ENCODE data around the gene TNFRSF21.
"Not testable (repeated sequence)": the region's sequence is repeated elsewhere in the genome, so short reads cannot be mapped to it uniquely, and the experiment has no call there.

TNFRSF21 gene

DNA sequence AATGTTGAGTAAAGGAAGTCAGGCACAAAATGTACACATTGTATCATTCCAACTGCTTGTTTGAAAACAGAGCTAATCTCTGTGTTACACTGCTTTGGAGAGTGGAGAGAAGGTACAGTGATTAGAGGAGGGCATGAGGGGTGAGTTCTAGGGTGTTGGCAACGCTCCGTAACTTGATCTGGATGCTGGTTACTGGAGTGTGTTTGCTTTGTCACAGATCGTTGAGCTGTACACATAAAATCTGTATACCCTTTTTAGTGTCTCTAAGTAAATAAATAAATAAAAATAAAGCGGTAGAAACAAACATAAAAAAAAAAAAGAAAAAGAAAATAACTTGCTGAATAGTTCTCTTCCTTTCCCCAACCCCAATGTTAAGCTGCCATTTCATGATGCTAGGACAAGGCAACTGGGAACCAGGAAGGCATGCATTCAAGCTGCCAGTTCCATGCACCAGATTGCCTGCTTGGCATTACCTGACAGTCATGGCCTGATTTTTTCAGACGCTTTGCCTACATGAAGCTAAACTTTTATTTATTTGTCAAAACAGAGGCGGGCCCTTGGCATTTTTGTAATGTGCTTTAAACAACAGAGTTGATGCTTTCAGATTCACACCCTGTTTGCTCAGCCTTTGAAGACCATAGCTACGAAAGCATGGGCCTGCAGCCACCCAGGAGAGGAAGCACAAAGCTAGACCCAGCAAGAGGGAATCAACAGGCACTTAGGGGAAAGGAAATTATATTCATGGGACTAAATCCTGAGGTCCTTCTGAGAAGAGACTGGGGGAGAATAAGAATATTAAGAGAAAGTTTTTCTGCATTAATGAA lies 21.2 kb downstream of the TNFRSF21 start:
- no peak for DNase-seq (ENCODE audit: low read depth)

DNA sequence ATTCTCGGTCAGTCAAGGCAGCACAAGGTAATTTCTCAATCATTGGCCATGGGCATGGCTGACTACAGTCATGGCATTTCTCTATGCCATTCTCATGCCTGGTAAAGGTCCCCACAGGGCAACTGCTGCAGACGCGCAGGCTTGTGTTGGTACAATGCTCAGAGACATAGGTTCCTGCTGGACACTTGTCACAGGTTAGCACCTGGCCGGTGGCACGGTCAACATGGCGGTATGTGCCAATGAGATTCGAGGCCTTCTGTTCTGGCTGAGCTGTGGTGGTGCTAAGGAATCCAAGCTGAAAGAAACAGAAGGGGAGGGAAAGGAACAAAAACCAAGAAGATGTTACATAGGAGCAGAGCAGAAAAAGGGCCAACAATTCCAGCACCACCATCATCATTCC lies 23.4 kb downstream of the TNFRSF21 start:
- DNase-seq (ENCODE audit: low read depth) = no peak

DNA sequence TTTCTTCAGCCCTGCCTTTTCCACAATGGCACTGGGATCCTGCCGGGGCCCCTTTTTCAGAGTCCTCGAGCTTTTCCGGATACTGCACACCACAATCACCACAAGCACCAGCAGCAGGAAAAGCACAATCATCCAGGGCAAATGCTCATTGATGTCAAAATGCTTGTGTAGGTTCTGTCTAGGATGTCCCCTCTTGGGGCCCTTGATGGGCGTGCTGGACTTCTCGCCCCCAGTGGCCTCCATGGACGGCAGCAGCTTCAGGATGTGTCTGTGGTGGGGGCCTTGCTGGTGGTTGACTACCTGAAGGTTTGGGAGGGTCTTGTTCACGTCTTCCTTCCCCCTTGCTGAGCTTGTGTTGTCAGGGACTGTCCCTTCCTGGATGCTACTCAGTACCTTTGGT lies 25.7 kb downstream of the TNFRSF21 start:
- no peak for DNase-seq (ENCODE audit: low read depth)

DNA sequence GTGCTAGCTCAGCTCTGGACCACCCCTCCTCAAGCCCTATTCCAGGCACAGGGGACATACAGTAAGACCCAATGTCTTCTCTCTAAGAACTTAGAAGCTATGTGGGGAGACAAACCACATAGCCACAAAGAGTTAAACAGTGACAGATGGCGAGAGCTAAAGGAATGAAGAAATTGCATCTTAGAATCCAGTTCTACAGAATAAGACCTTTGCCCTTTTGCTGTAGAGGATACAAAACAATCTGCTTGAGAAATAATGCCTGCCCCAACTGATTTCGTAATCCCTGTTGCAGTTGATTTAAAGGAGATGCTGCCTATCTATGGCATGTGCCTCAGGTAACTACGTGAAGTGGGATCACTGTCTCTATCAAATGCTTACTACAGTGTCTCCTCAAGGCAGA lies 31.2 kb downstream of the TNFRSF21 start:
- peak; percentile 74 for DNase-seq (ENCODE audit: low read depth)

DNA sequence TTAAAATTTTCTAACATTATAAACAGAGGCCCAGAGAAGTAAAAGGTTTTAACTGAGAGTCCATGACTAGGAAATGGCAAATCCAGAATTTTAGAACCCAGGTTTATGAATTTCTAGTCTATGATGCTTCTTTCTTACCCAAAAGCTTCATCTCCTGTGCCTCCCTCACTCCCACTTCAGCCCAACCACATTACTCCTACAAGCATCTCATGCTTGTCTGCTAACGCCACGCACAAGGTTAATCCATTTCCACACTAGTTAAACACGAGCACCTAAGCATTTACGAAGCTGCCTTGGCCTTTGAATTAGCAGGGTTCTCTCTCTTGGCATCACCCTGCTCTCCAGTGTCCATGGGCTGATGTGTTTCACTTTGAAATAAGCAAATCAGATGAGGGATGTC lies 32.0 kb downstream of the TNFRSF21 start:
- no peak for DNase-seq (ENCODE audit: low read depth)

DNA sequence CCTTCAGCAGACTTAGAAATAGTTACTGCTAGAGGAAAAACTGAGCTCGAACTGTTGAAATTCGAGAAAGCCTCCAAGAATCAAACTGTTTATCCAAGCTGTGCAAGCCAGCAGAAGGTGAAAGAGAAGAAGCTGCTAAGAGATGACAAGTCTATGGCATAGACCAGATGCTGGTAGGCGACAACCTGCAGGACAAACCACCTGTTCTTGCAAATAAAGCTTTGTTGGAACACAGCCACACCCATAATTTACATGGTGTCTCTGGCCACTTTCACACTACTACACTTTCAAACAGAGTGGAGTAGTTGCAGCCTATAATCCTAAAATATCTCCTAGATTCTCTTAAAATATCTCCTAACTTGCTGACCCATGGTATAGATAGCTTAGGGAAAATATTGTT lies 33.3 kb downstream of the TNFRSF21 start:
- no peak for DNase-seq (ENCODE audit: low read depth)

DNA sequence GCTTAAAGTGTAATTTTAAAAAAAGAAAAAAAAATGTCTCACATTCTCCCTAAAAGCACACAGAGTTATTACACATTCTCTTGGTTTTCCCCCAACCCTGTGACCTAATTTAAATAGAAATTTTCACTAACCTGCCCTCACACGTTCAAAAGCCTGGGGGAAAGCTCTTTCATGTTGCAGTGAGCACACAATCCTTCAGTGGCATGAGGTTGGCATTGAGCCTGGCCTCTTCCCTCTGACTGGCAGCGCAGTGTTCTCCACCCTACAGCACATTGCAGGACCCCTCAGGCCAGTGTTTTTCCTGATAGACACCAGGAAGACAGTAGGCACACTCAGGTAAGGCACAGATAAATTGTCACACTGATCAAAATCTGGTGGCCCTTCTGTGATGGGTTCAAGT lies 34.1 kb downstream of the TNFRSF21 start:
- DNase-seq (ENCODE audit: low read depth) = no peak

DNA sequence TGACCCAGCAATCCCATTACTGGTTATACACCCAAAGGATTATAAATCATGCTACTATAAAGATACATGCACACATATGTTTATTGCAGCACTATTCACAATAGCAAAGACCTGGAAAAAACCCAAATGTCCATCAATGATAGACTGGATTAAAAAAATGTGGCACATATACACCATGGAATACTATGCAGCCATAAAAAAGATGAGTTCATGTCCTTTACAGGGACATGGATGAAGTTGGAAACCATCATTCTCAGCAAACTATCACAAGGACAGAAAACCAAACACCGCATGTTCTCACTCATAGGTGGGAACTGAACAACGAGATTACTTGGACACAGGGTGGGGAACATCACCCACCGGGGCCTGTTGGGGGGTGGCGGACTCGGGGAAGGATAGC lies 34.6 kb downstream of the TNFRSF21 start:
- not testable (repeated sequence) for DNase-seq (ENCODE audit: low read depth)

DNA sequence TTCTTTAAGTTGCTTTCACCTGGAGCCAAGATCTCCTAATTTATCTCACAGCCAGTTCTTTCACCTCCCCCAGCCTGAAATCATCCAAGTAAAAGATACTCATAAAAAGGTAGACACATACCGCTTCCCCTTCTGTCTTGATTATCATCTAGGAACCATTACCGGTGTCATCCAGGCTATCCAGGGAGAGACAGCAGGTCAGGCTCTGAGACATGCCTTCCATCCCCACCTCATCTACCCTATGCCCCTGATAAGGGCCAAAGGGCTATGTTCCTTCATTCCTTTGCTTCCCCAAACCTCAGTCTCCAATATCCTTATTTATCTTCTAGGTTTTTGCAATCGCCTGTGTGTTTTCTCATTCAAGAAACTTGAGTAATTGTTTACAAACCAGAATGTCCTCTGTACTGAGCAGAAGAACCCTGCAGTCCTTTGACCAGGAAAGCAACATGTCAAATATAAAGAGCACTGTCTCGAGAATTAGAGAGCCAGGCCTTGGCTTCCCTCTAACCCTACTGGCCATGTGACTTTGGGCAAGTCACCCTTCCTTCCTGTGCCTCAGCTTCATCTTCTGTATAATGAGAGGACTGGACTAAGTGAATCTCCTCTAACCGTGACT lies 41.0 kb downstream of the TNFRSF21 start:
- no peak for DNase-seq (ENCODE audit: low read depth)

DNA sequence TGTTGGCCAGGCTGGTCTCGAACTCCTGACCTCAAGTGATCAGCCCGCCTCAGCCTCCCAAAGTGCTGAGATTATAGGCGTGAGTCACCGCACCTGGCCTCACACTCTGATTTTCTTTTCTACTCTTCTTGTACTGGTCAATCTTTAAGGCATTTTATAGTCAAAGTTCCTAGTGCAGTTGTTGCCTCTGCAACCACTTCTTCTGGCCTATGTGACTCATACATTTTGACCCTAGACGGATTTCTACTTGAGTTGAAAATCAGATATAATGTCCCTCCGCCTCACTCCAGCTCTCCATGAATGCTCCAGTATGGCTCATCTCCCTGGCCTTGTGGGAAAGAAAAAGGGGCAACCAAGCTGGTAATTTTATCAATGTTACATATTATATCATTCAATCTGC lies 42.4 kb downstream of the TNFRSF21 start:
- no peak for DNase-seq (ENCODE audit: low read depth)

DNA sequence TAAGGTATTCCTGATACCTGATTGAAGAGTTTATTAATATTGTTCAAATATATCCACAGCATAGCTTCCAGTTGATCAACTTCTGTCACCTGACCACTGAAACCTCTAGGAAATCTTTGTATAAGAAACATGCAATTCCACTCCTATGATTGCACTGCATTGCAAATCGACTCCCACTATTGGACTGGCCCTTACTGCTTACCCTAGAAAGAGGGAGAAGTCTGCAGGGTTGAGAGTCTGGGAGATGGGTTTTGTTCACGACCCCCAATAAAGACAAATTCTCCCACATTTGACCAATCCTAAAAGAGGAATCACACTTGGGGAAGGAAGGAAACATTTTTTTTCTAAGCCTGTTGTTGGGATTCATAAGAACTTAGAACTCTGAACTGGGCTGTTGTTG lies 43.7 kb downstream of the TNFRSF21 start:
- no peak for DNase-seq (ENCODE audit: low read depth)

DNA sequence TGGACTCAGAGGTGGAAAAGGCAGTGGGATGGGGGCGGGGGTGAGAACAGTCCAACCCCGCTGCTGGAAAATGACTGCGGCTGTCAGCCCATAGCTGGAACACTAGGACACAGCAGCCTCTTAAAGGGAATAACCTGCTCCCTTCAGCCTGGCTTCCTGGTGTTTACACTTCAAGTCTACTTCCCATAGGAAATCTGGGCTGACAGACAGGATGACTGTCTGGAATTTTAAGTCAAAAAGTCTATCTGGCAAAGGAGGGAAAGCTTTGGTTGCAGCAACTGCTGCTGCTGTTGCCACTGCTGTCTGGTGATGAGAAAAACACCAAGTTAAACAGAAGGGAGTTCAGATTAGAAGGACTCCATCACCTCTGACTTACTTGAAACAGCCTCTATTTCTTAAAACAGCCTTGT lies 44.9 kb downstream of the TNFRSF21 start:
- DNase-seq (ENCODE audit: low read depth) = no peak

DNA sequence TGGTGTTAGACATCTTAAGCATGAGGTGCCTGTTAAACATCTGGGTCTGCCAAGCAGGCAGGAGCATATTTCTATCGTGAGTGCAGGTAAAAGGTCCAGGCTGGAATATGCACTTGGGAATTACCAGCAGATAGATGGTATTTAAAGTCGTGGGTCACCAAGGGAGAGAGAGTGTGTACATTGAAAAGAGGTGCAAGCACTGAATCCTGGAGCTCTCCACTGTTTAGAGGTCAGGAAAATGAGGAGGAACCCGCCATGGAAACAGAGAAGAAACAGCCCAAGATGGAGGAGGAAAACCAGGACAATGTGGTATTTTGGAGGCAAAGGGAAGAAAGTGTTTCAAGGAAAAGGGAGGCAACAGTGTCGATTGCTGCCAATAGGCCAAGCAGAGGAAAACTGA lies 46.4 kb downstream of the TNFRSF21 start:
- no peak for DNase-seq (ENCODE audit: low read depth)

DNA sequence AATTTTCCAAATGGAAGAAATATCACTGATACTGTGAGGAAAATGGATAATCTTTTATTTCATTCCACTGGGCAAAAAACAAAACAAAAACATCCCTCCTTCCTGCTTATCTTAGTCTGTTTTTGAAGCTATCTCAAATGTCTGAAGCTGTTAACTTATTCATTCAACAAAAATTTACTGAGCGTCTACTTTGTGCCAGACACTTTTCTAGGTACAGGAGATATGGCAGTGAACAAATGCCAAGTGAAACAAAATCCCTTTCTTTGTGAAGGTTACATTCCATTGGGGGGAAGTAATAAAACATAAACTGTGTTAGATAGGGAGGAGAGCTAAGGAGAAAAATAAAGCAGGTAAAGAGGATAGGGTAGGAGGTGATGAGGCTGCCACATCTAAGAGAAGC lies 47.5 kb downstream of the TNFRSF21 start:
- no peak for DNase-seq (ENCODE audit: low read depth)

DNA sequence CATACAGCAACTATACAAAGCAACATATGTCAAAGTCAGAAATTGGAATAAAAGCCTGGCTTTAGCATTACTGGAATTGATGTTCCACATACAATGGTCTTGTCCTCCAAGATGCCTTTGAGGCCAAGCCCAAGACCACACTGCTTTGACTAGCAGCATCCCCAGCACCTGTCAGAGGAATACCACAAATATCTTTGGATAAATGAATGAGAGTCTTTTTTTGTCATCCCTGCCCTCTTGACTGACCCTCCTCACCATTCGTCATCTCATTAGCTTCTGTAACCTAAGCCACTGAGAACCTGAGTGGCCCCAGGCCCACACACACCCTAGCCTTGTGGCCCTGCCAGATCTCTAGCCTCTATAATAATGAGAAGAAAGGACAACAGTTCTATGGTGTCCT lies 48.5 kb downstream of the TNFRSF21 start:
- no peak for DNase-seq (ENCODE audit: low read depth)

DNA sequence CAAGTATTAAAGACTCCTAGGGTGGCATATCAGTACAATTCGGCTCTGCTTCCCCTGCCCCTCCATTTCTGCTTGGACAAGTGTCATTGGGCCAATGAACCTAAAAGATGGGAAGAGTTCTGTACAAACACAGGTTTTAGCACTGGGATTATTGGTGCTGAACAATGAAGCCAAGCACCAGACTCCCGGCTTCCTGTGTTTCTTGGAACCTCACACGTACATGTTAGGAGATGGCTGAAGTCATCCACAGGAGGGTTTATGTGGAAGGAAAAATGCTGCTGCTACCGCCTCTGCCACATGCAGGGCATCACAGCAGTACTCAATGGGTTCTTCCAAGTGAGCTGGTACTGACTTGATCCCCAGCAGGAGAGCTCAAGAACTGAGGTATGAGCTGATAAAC lies 49.7 kb downstream of the TNFRSF21 start:
- no peak for DNase-seq (ENCODE audit: low read depth)

DNA sequence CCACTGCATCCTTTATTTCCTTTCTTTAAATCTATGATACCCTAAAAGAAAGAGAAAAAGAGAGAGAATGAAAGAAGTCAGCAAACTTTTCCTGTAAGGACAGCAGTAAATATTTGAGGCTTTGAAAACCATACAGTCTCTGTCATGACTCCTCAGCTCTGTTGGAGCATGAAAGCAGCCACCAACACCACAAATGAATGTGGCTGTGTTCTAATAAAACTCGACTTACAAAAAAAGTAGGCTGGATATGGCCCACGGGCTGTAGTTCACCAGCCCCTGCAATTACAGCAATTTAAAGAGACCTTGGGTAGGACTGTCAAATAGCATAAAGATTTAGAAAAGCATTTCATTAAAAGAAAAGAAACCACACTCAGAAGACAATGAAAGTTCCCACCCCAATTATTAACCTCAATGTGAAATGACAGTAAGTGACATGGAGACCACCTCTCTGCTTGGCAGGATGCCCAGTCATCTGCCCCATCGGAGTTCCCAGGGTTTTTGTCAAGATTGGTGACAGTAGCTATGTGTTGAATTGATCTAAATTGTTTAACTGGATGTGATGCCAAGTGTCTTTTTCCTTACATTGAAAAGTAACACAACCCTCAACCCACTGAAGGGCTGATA lies 50.9 kb downstream of the TNFRSF21 start:
- no peak for DNase-seq (ENCODE audit: low read depth)

DNA sequence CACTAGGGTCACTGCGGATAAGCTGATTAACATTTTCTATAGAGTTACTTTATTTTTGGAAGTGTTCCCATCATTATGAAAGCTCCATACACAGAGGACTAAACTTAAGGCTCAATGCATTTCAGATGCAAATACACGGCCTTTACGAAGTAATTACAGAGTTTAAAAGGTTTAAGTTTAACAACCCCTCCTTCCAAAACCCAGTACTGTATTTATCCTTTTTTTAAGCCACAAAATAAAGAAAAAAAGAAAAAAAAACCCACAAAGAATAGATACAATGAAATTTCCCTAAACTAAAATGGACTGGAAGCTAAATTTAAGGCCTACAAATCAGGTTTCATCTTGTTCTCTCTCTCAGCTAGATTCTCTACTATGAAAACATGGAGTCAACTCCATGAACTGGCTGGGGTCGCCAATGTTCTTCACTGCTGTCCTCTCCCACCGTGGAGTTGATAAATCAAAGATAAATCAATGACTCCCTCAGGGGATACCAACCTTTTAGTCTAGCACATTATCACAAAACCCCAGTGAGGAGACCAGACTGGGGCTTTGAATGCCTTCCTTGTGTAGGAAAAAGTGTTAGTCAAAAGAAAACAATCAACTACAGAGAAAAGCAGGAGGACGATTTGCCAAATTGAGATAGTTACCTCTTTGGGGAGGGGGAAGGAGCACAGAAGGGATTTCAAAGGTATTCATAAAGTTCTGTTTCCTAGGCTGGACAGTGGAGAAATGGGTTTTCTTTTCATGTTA lies 52.5 kb downstream of the TNFRSF21 start:
- no peak for DNase-seq (ENCODE audit: low read depth)

DNA sequence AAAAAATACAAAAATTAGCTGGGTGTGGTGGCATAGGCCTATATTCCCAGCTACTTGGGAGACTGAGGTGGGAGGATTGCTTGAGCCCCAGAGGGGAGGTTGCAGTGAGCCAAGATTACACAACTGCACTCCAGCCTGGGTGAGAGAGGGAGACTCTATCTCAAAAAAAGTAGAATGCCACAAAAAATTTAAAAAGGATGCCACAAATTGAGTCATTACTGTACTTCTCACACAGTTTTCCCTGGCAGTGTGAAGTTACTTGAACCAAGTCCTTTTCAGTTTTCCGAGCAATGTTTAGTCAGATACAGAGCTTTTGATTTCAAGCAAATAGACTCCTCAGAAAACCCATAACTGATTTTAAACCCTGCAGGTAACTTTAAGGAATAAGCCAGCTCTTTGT lies 53.3 kb downstream of the TNFRSF21 start:
- DNase-seq (ENCODE audit: low read depth) = no peak

DNA sequence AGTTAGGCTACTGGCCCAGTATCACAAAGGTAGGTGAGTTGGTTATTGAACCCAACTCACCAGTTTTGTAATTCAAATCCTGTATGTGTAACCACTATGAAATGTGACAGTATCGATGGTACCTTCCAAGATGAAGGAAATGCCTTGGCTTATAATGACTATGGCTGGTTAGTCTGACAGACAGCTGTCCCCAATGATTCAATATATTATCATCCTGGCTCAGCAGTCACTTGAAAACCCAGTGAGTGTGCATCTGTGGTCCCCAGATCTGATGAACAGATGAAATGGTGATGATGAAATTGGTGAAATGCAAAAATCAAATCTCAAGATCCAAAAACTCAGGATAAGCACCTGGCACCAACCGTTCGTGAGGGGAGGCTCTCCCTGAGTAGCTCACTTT lies 54.8 kb downstream of the TNFRSF21 start:
- no peak for DNase-seq (ENCODE audit: low read depth)

DNA sequence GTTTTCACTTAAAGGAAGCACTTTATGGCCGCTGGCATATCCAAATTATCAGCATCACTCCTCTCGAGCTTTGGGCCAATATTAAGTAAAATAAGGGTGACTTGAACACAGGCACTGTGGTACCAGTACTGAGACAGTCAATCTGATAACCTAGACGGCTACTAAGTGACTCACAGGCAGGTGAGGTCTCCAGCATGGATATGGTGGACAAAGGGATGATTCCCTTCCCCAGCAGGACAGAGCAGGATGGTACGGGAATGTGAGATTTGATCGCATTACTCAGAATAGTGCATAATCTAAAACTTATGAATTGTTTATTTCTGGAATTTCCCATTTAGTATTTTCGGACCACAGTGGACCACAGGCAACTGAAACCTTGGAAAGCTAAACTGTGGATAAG lies 55.7 kb downstream of the TNFRSF21 start:
- DNase-seq (ENCODE audit: low read depth) = no peak

DNA sequence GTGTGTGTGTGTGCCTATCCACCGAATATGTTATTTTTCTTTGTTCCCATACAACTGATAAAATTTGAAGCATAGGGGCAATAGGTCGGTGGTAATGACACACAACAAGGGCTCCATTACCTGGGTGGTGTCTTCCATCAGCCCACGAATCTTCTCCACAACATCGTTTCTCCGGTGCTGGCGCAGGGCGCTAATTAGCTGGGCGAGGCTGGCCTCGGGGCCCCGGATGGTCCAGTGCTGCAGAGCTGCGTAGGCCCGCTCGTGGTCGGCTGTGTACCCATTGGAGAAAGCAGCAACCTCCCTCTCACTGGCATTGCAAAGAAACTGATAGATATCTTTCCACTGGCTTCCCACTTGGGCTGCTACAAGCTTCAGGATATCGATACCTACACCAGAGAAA lies 56.6 kb downstream of the TNFRSF21 start:
- no peak for DNase-seq (ENCODE audit: low read depth)

DNA sequence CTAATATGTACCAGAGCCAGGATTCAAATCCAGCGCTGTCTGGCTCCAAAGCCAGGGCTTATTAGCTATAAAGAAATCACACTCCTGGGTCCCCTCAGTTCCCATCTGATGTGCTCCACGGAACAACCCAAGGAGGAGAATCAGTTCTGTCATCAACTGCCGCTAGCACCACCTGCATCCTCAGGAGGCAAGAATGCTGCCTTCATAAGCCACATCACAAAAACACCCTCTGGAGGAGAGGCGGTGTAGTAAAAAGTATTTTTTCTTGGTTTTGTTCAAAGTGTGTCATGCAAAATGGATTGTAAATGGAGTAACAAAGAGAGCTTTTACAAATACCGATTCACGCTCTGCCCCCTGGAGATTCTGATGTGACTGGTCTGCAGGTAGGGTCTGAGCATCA lies 57.1 kb downstream of the TNFRSF21 start:
- no peak for DNase-seq (ENCODE audit: low read depth)

All from fibroblast of the conjunctiva (primary cell).